HG02938 (cell line): ENCODE data around the gene ENAH.

Experiments used
- ATAC-seq: cut with Tn5 transposase; IDR thresholded peaks from one replicate; pipeline ENCODE4 v1.9.1; 2021; ENCODE audit warnings: mild to moderate bottlenecking, moderate library complexity; ENCODE audit not compliant: unreplicated experiment

Gene ENAH

DNA sequence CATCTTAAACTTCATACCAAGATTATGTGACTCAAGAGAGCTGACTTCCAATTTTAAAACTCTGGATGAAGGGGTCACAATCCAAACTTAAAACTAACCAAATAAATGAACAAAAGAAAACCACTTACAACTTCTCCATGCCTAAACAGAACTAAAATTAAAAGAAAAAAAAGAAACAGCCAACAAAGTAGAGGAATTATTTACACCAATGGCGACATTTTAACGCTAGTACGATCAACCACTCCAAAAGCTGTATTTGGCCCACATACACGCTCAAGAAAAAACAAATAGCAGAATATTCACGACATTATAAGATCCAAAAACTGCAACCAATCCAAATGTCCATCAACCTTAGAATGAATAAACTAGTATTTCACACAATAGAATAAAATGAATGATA is 42.4 kb downstream of the ENAH start:
- no peak for ATAC-seq

DNA sequence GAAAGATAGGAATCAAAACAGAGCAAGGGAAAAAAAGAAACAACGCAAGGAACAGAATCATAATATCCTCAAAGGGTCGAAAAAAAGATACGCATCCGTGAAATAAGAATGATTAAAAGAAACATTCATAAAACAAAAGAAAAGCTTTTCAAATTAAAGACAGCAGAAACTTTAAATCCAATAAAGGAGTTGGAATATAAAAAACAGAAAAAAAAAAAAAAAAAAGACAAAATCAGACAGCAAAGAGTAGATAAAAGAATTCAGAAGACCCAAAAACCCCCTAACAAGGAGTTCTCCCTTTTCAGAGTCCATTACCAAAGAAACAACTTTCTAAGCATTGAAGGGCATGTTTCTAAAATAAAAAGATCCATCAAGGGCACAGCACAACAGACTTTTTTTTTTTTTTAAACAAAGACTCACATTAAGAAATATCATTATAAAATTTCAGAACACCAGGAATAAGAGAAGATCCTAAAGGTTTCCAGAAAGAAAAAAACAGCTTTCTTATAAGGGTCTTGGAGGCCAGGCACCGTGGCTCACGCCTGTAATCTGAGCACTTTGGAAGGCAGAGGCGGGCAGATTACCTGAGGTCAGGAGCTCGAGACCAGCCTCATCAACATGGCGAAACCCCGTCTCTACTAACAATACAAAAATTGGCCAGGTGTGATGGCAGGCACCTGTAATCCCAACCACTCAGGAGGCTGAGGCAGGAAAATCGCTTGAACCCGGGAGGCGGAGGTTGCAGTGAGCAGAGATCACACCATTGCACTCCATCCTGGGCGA is 44.7 kb downstream of the ENAH start:
- ATAC-seq, result no peak

DNA sequence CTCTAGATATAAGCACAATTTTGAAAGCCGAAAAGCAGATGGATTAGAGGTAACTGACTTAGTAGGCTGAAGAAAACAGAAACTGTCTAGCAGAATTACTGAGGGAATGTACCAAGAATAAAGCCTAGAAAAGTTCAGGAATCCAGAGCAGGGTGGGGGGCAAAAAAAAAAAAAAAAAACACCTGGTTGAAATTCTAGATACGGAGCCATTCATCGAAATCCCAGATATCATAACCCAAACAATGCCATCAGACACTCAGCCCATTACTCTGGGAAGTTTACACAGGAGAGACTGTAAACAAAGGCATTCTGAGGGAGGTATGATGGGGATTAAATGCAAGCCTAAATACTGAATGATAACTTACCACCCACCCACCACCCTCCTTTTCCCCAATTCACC is 45.6 kb downstream of the ENAH start:
- ATAC-seq, result no peak

DNA sequence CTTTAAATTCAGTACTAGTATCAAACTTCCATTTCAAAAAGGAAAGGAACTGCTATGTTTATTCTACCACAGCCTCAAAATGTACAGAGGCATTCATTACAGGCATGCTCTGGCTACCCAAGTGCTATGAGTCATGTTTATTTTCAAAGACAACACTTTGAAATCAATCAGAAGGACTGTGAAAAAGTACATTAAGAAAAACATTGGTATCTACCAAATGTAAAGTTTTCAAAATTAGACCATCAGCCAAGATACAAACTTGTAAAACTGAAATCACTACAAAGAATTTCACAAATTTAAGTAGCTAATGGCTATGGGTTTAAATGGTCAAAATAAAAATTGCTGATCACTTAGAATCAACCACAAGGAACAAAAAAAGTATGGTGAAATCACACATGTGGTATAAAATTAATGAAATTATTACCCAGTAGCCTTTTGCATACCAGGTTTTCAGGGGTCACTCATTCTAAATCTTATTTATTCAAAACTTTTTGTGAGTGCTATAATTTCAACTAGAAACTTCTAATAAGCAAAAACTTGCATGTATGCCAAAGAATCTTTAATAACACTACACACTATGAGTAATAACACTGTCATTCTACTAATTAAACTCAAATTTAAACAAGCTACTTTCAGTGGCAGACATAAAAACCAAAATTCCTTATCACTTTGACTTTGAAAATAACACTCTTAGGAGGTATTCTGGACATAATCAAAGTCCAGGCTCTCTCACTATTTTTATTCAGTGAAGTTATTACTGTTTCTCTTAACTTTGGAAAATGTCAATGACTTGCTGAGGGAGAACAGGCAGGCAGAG is 49.2 kb downstream of the ENAH start:
- ATAC-seq, result no peak

DNA sequence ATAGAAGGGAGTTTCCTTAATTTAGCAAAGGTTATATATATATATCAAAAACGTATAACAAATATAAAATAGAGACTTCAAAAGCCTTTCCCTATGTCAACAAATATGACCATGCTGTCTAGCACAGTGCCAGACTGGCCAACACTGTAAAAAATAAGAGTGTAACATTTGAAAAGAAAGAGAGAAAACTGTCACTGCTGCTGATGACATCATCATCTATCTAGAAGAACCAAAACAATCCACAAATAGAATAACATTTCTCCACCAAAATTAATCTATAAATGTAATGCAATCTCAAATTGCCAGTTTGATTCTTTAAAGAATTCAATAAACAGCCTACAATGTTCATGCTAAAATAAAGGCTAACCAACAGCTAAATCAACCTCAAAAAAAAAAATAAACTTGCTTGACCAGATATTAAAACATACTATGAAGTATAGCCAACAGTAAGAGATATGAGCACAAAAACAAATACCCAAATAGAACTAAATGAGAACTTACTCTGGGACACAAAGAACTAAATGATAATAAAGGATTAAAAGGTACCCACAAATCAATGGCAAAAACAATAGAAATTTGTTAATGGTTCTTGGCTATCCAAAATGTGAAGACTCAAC is 50.2 kb downstream of the ENAH start:
- no peak for ATAC-seq

DNA sequence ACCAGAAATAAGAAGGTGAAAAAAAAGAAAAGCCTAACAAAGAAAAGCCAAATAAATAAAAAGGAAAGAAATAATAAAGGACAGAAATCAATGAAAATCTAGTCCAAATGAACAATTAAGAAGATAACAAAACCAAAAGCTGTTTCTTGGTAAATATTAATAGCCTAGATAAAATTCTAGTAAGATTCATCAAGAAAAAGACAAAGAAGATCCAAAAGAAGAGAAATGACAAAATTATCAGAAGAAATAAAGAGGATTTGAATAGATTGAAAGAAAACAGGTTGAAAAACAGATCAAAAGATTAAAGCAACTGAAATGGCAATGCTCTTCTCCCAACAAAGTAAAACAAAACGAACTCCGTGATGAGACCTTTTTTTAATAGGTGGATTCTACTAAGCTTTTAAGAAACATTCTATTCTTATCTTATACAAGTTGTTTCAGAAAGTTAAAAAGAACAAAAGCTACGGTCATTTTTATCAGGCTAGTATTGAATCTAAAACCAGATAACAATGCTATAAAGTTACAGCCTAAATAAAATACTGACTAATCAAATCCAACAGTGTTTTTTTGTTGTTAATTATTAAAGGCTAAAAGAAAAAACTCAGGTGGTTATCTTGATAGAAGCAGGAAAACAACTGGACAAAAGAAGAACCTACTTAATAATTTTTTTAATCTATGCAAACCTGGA is 50.9 kb downstream of the ENAH start:
- ATAC-seq, result no peak

DNA sequence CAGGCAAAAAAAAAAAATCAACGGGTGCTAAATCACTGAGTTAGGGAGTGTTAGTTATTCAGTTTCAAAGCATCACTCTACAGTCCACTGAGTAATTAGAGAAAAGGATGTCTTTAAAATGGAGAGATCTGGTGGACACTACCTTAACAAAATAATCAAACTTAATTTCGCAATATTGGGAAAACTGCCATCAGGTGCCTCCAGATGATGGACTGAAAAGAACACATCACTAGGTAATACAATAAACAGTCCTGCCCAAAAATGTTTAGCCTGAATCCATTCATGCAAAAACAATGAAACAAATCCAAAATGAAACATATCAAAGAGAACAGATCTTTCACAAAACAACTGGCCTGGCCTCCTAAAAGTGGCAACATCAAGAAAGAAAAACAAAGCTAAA is 54.1 kb downstream of the ENAH start:
- no peak for ATAC-seq

DNA sequence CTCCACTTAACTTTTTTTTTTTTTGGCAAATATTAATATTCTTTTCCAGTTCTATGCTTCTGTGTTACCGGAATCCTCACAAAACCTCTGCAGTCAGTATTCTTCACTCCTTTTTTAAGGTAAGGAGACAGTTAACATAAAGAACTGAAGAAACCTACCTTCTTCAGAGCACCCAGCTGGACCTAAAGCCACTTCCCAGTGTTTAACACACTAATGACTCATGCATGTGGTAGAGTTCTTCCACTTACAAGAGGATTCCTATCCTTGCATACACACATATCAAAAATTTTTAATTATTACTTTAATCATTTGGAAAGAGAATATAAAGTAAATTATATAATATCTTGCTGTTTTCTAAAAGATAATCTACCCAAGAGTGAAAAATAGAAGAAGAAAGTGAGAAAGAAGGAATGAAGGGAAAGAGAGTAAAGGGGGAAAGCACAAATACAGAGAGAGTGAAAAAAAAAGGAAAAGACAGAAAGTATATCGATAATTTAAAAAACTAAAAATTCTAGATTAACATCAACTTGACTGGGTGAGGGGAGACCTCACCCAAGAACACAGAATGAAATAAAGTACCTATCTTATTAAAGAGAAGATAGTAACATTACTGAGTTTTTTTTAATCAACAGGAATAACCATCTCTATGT is 54.9 kb downstream of the ENAH start:
- ATAC-seq, result no peak

DNA sequence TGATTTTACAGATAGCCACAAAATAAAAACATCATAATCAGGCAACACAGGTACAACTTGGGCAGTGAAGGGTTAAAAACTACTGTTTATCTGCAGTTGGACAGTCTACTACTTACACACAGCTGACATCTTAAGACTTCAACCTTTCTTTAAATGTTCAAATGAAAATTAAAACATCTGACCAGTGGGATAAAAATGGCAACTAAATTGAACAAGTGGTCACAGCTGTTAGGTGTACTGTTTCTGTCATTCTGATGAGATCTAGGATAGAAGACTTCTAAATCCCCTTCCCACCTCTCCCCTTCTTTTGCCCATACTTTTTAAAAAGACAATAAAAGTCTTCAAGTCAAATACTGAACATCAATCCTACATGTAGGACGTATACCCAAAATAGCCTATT is 56.2 kb downstream of the ENAH start:
- ATAC-seq, result no peak

DNA sequence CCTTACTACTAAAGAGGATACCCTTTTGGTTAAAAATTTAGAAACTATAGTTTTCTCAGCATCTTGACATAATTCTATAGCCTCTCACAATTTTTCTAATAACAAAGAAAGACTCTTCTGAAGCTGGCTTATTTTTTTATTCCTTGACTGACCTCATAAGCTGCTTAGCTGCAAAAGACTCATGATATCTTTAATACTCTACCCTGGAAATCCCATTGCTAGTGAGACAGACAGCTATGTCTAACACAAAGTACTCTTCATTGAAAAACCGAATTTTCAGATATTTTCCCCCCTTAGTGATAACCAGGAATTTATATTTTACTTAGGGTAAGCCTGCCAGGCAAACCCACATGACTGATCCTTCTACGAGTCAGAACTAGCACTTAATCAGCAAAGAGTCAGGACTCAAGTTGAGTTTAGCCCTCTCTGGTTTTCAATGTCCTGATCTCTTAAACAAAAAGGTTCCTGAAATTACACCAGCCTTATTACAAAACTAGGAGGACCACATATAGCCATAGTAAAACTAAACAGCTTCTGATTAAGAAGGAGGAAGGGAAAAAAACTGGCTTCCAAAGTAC is 56.9 kb downstream of the ENAH start:
- no peak for ATAC-seq

DNA sequence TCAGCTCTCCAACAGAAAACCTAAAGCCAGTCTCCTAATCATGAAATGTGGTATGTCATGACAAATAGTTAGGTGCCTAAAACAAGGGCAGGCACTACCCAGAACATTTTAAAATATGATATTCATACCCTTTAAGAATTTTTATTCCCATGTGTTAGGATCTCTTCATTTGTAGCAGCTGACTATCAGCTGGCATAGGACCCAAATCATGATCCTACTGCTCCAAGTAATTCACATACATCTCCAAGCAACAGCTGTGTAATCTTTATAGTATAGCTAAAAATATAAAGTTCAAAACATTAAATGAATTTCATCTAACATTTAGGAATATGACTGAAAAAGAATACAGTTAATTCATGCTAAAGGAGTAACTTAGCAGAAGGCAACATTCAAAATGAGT is 57.5 kb downstream of the ENAH start:
- ATAC-seq, result no peak

DNA sequence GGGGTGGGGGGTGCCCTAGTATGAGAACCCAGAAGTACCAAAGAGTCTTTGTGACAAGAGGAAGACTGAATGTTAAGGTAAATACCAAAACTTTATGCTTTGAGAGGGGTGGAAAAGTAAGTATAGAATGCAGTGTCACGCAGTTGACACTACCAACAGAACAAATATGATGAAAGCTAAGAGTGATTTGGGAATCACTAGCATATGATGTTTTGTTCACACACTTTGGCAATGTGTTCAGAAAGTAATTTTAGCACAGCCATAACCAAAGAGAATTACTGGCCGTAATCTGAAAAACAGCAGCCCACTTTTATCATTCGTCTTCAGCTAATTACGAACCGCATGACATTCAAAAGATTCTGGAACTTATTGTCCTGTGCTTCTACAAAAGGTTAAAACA is 59.5 kb downstream of the ENAH start:
- ATAC-seq, result no peak

DNA sequence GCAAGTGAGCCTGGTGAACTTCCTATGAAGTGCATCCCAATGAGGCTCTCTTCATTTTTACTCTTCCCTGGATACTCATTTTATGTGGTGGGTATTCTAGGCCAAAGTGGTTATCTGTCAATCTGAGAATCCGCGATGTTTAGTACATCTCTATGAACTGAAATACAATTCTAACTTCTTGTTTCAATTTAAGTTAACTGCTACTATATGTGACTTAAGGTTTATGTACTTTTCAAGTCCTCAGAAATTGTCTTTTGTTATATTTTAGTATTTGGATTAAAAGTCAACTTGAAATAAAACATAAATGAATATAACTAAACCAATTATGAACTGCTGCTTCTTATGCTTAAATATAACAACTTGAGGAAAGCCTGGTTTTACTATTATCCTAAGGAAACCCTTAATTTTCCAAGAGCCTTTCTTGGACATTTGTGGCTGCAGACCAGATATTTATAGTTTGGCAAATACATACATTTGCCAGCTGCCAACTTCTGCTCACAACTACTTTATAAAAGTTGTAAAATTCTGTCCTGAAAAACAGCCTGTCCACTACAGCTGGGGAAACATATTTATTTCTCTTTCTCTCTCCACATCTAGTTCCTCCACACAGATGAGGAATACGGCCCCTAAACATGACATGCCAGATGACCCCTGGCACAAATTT is 60.4 kb downstream of the ENAH start:
- no peak for ATAC-seq

DNA sequence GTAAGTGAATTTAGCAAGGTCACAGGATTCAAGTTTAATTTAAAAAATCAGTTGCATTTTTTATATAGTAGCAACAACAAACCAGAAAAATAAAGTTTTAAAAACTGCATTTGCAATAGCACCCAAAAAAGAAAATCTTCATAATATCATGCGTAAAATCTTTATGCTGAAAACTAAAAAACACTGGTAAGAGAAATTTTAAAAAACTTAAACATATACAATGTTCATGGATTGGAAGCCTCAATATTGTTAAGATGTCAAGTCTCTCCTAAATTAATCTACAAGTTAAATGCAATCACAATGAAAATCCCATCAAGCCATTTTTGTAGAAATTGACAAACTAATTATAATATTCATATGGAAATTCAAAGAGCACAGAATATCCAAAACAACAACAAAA is 65.6 kb downstream of the ENAH start:
- ATAC-seq, result no peak

DNA sequence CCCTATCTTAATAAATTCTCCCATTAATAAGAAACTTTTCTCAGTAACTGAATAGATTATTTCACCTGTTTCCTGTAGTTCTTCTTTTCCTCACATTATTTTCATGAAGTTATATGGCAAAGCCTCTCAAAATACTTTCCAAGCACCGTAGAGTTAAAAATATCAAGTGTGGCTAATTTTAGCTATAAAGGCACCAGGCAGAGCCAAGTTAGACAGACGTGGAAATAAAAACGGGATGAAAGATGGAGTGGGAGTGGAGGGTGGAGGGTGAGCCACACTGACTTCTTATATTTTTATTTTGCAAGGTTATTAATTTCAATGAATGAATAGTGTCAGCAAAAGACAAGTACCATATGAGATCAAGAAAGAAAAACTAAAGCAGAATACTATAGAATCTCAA is 71.7 kb downstream of the ENAH start:
- ATAC-seq, result no peak

DNA sequence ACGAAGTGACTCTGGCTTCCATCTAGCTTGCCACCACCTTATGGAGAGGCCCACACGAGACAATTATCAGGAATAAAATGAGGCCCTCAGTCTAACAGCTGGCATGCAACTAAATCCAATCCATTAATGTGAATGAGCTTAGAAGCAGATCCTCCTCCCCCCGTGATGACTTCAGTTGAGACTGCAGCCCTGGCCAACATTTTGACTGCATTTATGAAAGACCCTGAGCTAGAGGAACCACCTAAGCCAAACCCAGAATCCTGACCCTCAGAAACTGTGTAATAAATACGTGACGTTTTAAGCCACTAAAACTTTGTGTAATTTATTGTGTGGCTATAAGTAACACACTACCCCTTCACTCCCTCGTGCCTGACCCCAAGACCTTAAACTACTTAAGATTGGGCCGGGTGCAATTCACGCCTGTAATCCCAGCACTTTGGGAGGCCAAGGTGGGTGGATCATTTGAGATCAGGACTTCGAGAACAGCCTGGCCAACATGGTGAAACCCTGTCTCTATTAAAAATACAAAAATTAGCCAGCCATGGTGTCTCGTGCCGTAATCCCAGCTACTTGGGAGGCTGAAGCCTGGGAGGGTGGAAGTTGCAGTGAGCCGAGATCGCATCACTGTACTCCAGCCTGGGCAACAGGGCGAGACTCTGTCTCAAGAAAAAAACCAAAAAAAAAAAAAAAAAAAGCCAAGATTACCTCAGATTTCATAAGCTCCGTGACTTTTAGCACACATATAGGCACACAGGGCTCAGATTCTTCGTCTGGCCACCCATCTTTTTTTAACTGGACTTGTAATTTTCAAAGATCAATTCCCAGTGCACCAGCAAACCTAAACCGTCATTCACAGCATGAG is 72.5 kb downstream of the ENAH start:
- ATAC-seq, result no peak

DNA sequence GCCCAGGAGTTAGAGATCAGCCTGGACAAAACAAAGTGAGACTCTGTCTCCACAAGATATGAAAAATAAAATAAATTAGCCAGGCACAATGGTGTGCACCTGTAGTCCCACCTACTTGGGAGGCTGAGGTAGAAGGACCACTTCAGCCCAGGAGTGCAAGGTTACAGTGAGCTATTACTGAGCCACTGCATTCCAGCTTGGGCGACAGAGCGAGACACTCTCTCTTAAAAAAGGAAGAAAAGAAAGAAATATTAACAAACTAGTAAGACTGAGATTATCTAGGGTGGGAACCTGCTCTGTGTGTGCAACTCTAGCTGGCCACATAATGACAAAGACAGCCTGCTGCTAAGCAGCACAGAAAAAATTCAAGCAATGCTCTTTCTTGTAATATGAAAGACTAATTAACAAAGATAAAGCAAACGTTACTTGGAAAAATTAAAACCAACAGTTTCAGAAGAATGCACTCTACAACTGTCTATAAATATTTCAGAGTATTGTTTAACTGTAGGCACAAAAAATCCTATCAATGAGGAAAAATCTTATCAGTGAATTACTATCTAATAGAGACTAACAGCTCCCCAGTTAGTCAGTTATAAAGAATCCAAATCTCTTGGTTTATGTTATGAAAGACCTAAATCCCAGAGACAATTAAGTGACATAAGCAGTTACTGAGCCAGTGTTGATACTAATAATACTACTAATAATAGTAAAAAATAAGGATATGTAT is 74.5 kb downstream of the ENAH start:
- ATAC-seq, result no peak

DNA sequence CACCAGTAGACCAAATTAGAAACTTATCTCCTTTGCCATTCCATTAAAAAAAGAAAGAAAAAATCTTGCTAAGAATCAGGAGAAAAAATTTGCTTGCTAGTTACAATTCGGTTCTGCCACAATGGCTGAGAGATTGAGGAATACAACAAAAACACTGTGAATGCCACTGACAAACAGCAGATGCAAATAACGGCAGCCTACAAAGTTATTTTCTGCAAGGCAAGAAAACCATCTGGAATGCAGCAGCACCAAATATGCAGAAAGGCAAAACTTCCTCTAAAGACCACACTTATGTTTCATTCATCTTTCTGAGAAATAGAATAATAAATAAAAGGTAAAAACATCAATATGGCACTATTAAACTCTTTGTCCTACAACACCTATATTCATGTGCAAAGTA is 75.7 kb downstream of the ENAH start:
- ATAC-seq, result no peak
